NCI-H2196 treated with DMSO at 0.1 percent for 48 hours (cell line): ENCODE data around the gene CEACAM16.
"Not testable (repeated sequence)": the region's sequence is repeated elsewhere in the genome, so short reads cannot be mapped to it uniquely, and the experiment has no call there.

ENCODE experiments used
- DNase-seq: peaks from one replicate; lab custom pipeline; 2025; ENCODE audit not compliant: unreplicated experiment; lab: John Stamatoyannopoulos, UW

CEACAM16 gene

GRCh38 chr19:44702551-44703176, 3.7 kb downstream of the CEACAM16 start:
- DNase-seq: no peak

DNA sequence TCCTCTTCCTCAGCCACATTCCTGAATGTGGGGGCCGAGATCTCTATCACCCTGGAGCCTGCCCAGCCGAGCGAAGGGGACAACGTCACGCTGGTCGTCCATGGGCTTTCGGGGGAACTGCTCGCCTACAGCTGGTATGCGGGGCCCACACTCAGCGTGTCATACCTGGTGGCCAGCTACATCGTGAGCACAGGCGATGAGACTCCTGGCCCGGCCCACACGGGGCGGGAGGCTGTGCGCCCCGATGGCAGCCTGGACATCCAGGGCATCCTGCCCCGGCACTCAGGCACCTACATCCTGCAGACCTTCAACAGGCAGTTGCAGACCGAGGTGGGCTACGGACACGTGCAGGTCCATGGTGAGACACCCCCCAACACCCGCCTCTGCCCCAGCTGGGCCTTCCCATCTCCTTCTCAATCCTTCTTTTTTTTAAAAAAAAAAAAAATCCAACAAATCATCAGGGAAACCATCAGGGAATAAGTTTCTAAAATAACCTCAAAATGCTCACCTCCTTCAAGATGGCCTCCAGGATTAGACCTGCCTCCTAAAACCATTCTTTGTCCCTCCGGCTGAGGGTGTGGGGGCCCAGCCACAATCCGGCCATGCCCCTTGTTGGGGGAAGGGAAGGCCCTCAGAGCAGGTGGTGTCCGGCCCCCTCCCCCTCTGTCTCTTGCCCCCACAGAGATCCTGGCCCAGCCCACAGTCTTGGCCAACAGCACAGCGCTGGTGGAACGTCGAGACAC, 4.6 kb downstream of the CEACAM16 start:
- no peak for DNase-seq

DNA sequence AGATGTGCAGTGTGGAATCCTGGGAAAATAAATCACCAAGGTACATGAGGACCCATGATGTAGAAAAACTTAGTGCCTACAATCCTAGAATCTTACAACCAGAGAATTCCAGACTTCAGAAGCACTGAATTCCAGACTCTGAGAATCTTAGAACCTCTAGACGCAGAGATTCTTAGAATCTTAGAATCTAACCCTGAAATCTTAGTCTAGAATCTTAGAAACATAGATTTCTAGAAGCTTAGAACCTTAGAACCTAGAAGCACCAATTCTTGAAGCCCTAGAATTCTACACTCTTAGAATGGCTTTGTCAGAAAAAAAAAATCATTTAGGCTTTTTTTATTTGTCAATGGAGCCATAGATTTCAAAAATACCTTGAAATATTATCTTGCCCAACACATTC, 6.0 kb downstream of the CEACAM16 start:
- DNase-seq: no peak

DNA sequence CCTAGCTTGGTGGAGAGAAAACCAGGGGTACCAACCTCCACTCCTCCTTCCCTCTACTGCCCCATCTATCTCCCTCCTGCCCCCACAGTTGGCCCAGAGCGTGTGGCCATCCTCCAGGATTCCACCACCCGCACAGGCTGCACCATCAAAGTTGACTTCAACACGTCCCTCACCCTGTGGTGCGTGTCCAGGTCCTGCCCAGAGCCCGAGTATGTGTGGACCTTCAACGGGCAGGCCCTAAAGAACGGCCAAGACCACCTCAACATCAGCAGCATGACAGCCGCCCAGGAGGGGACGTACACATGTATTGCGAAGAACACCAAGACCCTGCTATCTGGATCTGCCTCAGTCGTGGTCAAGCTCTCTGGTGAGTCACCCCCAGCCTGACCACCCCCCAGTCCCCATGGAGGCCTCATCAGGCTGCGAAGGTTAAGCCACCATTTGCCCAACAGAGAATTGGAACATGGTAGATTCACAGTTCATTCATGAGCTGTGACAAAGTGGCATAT, 6.6 kb downstream of the CEACAM16 start:
- no peak for DNase-seq

- DNase-seq: no peak
Measured at GRCh38 chr19:44706506-44707236, 7.7 kb downstream of the CEACAM16 start.

DNA sequence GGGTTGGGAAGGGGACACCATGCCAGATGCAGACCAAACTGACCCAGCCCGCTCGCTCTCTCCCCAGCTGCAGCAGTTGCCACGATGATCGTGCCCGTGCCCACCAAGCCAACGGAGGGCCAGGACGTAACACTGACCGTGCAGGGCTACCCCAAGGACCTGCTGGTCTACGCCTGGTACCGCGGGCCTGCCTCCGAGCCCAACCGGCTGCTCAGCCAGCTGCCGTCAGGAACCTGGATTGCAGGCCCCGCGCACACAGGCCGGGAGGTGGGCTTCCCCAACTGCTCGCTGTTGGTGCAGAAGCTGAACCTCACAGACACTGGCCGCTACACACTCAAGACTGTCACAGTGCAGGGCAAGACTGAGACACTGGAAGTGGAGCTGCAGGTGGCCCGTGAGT, 8.8 kb downstream of the CEACAM16 start:
- DNase-seq: no peak

- DNase-seq: no peak
Measured at GRCh38 chr19:44708940-44709339, 10.0 kb downstream of the CEACAM16 start.

DNA sequence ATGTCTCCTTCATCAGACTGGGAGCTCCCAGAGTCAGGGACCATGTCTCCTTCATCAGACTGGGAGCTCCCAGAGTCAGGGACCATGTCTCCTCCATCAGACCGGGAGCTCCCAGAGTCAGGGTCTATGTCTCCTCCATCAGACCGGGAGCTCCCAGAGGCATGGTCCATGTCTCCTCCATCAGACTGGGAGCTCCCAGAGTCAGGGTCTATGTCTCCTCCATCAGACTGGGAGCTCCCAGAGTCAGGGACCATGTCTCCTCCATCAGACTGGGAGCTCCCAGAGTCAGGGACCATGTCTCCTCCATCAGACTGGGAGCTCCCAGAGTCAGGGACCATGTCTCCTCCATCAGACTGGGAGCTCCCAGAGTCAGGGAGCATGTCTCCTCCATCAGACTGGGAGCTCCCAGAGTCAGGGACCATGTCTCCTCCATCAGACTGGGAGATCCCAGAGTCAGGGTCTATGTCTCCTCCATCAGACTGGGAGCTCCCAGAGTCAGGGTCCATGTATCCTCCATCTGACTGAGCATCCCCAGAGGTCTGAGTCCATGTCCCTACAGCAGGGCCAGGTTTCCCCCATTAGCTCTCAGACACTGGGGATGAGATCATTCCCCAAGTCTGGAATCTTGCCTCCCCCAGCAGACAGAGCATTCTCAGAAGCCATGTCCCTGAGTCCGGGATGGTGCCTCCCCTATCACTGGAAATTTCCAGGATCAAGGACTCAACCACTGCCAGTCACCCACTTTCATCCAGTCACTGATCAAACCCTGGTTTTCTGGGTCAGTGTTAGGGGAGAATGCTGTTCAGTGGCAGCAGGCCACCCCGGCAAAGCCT, 10.7 kb downstream of the CEACAM16 start:
- DNase-seq: not testable (repeated sequence)

DNA sequence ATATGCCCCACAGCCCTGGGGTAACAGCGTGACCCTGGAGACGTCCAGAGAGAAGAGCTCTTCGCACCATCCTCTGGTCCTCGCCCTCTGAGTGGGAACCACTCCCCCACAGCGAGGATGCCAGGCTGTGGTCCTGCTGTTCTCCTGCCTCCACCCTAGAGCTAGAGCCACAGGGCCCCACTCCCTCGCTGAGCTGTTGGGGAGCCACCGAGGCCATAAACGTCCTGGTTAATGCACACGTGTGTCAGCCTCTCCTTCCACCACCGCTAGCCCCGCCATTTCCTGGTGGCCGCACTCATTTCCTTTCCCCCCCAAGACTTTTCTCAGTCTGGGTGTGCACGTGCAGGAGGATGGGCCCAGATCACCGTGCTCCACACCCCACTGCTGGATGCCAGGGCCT, 11.5 kb downstream of the CEACAM16 start:
- DNase-seq: no peak

DNA sequence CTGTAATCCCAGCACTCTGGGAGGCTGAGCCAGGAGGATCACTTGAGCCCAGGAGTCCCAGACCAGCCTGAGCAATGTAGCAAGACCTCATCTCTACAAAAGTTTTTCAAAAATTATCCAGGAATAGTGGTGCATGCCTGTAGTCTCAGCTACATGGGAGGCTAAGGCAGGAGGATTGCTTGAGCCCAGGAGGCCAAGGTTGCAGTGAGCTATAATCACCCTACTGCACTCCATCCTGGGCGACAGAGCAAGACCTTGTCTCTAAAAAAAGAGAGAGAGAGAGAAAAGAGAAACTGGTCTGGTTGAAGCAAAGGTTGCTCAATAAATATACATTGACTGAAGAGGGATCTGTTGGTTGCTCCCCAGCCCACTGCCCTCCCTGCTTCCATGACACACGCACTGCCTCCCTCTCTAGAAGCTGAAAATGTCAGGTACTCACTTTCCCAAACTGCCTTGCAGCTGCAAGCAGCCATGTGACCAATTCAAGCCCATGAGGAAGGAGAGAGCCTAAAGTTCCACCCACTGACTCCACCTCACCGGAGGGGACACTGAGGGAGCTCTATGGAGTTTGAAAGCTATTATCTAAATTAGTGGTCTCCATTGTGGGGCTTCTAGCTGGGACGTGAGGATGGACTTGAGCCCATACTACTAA, 14.0 kb downstream of the CEACAM16 start:
- no peak for DNase-seq

DNA sequence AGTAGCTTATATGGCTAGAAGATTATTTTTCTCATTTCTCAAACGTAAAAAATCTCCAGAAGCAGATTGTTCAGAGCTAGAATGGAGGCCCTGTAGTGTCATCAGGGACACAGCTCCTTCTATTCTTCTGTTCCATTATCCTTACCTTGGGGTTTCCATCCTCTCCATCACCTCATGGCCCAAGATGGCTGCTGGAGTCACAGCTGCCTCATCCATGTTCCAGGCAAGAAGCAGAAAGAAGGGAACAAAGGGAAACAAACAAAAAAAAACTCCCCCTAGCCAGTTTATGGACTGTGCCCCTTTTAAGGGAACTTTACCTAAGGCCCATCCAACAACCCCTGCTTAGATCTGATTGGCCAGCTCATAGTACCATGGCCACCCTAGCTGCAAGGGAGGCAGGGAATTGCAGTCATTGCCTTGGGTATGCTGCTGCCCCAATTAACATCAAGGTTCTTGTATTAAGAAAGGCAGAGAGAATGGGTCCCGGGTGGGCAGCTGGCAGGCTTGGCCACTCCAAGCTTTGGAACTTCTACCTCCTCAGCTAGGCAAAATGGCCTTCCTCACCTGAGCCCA, 15.7 kb downstream of the CEACAM16 start:
- DNase-seq: no peak

DNA sequence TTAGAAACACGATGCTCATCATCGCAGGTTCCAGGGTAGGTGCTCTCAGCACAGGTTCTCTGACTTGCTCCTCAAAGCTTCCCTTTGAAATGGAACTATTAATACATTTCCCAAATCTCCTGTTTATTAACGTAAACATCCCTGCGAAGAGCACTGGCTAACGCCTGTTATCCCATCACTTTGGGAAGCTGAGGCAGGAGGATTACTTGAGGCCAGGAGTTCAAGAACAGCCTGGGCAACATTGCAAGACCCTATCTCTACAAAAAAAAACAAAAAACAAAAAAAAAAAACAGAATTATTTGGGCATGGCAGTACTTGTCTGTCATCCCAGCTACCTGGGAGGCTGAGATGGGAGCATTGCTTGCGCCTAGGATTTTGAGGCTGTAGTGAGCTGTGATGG, 18.7 kb downstream of the CEACAM16 start:
- DNase-seq: no peak

- DNase-seq: no peak
Measured at GRCh38 chr19:44718441-44719261, 19.7 kb downstream of the CEACAM16 start.

DNA sequence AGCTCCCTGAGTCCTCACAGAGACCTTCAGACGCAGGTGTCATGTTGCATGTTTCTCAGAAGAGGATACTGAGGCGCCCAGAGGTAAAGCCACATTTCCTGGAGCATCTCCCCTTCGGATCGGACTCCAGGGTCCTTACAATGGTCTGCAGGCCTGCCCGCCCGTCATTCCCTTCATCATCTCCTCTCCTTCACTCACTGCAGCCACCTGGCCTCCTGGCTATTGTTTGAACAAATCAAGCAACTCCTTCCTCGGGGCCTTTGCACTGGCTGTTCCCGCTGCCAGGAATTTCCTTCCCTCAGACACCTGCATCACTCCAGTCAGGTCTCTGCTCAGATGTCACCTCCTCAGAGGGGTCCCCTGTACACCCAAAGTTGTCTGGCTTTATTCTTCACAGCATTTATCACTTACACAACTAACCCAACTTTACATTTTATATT, 20.3 kb downstream of the CEACAM16 start:
- DNase-seq: no peak

- DNase-seq: not testable (repeated sequence)
Measured at GRCh38 chr19:44720396-44720795, 21.4 kb downstream of the CEACAM16 start.

GRCh38 chr19:44720945-44721344, 22.0 kb downstream of the CEACAM16 start:
- no peak for DNase-seq

- not testable (repeated sequence) for DNase-seq
Measured at GRCh38 chr19:44721369-44721768, 22.4 kb downstream of the CEACAM16 start.

GRCh38 chr19:44722131-44723121, 23.5 kb downstream of the CEACAM16 start:
- no peak for DNase-seq
